HepG2 (cell line): Measurements from ENCODE around the gene CCL23. TPM values are rescaled to one million over a fixed set of nuclear protein-coding genes. Genes with fewer than 3 reads are reported as not detected.

Experiments
- ATF6 ChIP-seq: sonication (generic); formaldehyde crosslinking; conservative IDR thresholded peaks from 2 replicates; pipeline ENCODE4 v1.4.0; 2020; ENCODE audit warnings: missing genetic modification reagents
- CBX2 ChIP-seq, 2 experiments: fragments of 200-600 bp in 1 of 2; sonication (generic); formaldehyde crosslinking in 1 of 2; IDR thresholded peaks; 2 replicates each; pipeline versions ENCODE4 v1.7.0 to v1.8.1; 2018 to 2022; ENCODE audit warnings: low read depth in 2 of 2, low read length in 1 of 2, mild to moderate bottlenecking in 1 of 2, missing genetic modification reagents in 1 of 2
- CHCHD3 ChIP-seq: sonication (generic); formaldehyde crosslinking; IDR thresholded peaks from 2 replicates; pipeline ENCODE4 v1.8.0; 2022; ENCODE audit warnings: mild to moderate bottlenecking, missing genetic modification reagents, moderate library complexity
- GABPA ChIP-seq, 2 experiments: IDR thresholded peaks; 2 replicates each; pipeline ENCODE4 v1.6.1; 2011 to 2016; ENCODE audit warnings: low read depth in 2 of 2, low read length in 1 of 2, missing biosample characterization in 1 of 2, missing genetic modification characterization in 1 of 2
- GATAD2A ChIP-seq: IDR thresholded peaks from 2 replicates; pipeline ENCODE4 v1.6.1; 2016
- HCFC1 ChIP-seq: fragments of 150-350 bp; IDR thresholded peaks from 2 replicates; pipeline ENCODE4 v1.6.1; 2014; ENCODE audit warnings: low read depth, low read length
- LBX2 ChIP-seq: sonication (generic); formaldehyde crosslinking; IDR thresholded peaks from 2 replicates; pipeline ENCODE4 v1.5.0; 2020; ENCODE audit warnings: missing genetic modification reagents, mild to moderate bottlenecking, borderline replicate concordance
- MED1 ChIP-seq: sonication (generic); formaldehyde crosslinking; IDR thresholded peaks from 2 replicates; pipeline ENCODE4 v1.4.0; 2020; ENCODE audit warnings: missing genetic modification reagents
- MTERF4 ChIP-seq: sonication (generic); formaldehyde crosslinking; IDR thresholded peaks from 2 replicates; pipeline ENCODE4 v1.8.0; 2023; ENCODE audit warnings: mild to moderate bottlenecking, missing genetic modification reagents
- MTF1 ChIP-seq: sonication (generic); formaldehyde crosslinking; IDR thresholded peaks from 2 replicates; pipeline ENCODE4 v1.5.0; 2020; ENCODE audit warnings: missing genetic modification reagents
- NR3C1 ChIP-seq: sonication (generic); formaldehyde crosslinking; IDR thresholded peaks from 2 replicates; pipeline ENCODE4 v1.4.0; 2020; ENCODE audit warnings: missing genetic modification reagents
- RBFOX2 ChIP-seq: fragments of 200-400 bp; formaldehyde crosslinking; IDR thresholded peaks from 2 replicates; pipeline ENCODE4 v1.6.1; 2017; ENCODE audit warnings: low read depth, mild to moderate bottlenecking, low read length
- REPIN1 ChIP-seq: sonication (generic); formaldehyde crosslinking; IDR thresholded peaks from 2 replicates; pipeline ENCODE4 v1.8.0; 2022; ENCODE audit warnings: missing genetic modification reagents, low read depth, mild to moderate bottlenecking, borderline replicate concordance
- RXRA ChIP-seq: sonication (generic); formaldehyde crosslinking; IDR thresholded peaks from 2 replicates; pipeline ENCODE4 v1.5.1; 2020; ENCODE audit warnings: missing genetic modification reagents
- SOX13 ChIP-seq, 3 experiments: fragments of 450-650 bp in 1 of 3; sonication (generic) in 1 of 3; formaldehyde crosslinking in 1 of 3; IDR thresholded peaks in 2 of 3; conservative IDR thresholded peaks in 1 of 3; 2 replicates each; pipeline versions ENCODE4 v1.5.0 to v1.6.1; 2016 to 2020; ENCODE audit warnings: antibody characterized with exemption in 1 of 3, mild to moderate bottlenecking in 1 of 3, missing compliant biosample characterization in 1 of 3, missing genetic modification reagents in 1 of 3, moderate library complexity in 1 of 3
- SRSF1 ChIP-seq: fragments of 200-400 bp; formaldehyde crosslinking; optimal IDR thresholded peaks from 2 replicates; pipeline ENCODE3; 2017; ENCODE audit warnings: mild to moderate bottlenecking, low read depth, low read length, moderate library complexity
- TGIF2 ChIP-seq: IDR thresholded peaks from 2 replicates; pipeline ENCODE4 v1.6.1; 2016; ENCODE audit warnings: control low read depth, missing compliant biosample characterization
- ZMAT5 ChIP-seq: sonication (generic); formaldehyde crosslinking; IDR thresholded peaks from 2 replicates; pipeline ENCODE4 v1.5.0; 2020; ENCODE audit warnings: mild to moderate bottlenecking, low read depth, missing genetic modification reagents, borderline replicate concordance
- ZNF20 ChIP-seq: sonication (generic); formaldehyde crosslinking; IDR thresholded peaks from 2 replicates; pipeline ENCODE4 v1.4.0; 2020; ENCODE audit warnings: mild to moderate bottlenecking, moderate library complexity, missing genetic modification reagents
- ZNF280B ChIP-seq: sonication (generic); formaldehyde crosslinking; IDR thresholded peaks from 2 replicates; pipeline ENCODE4 v1.5.0; 2020; ENCODE audit warnings: missing genetic modification reagents, mild to moderate bottlenecking, borderline replicate concordance
- ZNF451 ChIP-seq: sonication (generic); formaldehyde crosslinking; IDR thresholded peaks from 2 replicates; pipeline ENCODE4 v1.5.0; 2020; ENCODE audit warnings: mild to moderate bottlenecking, missing genetic modification reagents
- ZNF512 ChIP-seq: sonication (generic); formaldehyde crosslinking; IDR thresholded peaks from 2 replicates; pipeline ENCODE4 v1.4.0; 2020; ENCODE audit warnings: mild to moderate bottlenecking, missing genetic modification reagents
- ZNF614 ChIP-seq: IDR thresholded peaks from 2 replicates; pipeline ENCODE4 v1.6.1; 2018; ENCODE audit warnings: missing biosample characterization, missing genetic modification reagents, inconsistent platforms, borderline replicate concordance
- ZNF7 ChIP-seq: IDR thresholded peaks from 2 replicates; pipeline ENCODE4 v1.6.1; 2016; ENCODE audit warnings: missing biosample characterization, missing genetic modification reagents
- polyA plus RNA-seq, 8 experiments: library from polyadenylated mRNA; depleted of rRNA in 3 of 8; stranded (reverse) in 7 of 8; unstranded in 1 of 8; fragments of >200 nt; fragmentation: Illumina TruSeq in 4 of 8; extraction: Trizol in 4 of 8; gene quantifications; 2 replicates each; pipeline versions ENCODE4 v1.2.1 to v1.2.3, GENCODE V29; 2011 to 2016; ENCODE audit warnings: low read depth in 4 of 8, missing spikeins in 1 of 8, mixed read lengths in 1 of 8; ENCODE audit not compliant: insufficient read depth in 1 of 8
- total RNA-seq, 5 experiments: library from RNA; depleted of rRNA; stranded (reverse); fragments of >200 nt; fragmentation: Illumina TruSeq; extraction: Trizol; gene quantifications; 2 replicates each; pipeline ENCODE4 v1.2.3, GENCODE V29; 2016; ENCODE audit warnings: low read depth in 1 of 5

CCL23 gene
- total and polyA plus RNA-seq, 2 of the 13 experiments (the other 11 are each of a cell fraction or from before 2014, with no cell fraction given), result not detected

- TF ChIP-seq ZNF512 (no peak), MTF1 (CRISPR knock-in tag) (no peak), MED1 (CRISPR knock-in tag) (no peak; the same call in 1 of the 2 replicates), ZNF614 (no peak), GABPA (IDR thresholded peaks at IDR 0.05; ENCODE audit: low read depth, low read length) (no peak), GABPA (CRISPR knock-in tag; IDR thresholded peaks at IDR 0.05; ENCODE audit: low read depth) (no peak; the same call in 1 of the 2 replicates), RBFOX2 (no peak), SOX13 (IDR thresholded peaks at IDR 0.05) (no peak), SOX13 (CRISPR knock-in tag; conservative IDR thresholded peaks at IDR 0.05 in 1 of 2, IDR thresholded peaks at IDR 0.05 in 1 of 2) (peak in 1 of 2 experiments; percentile 75; a peak in 2 of 4 replicates), NR3C1 (CRISPR knock-in tag) (no peak), ZNF20 (CRISPR knock-in tag) (no peak), REPIN1 (CRISPR knock-in tag) (no peak), TGIF2 (CRISPR knock-in tag) (no peak), ZMAT5 (no peak), HCFC1 (no peak), LBX2 (no peak), MTERF4 (CRISPR knock-in tag) (no peak), ZNF7 (CRISPR knock-in tag) (no peak), CHCHD3 (no peak), SRSF1 (no peak), ZNF280B (no peak), RXRA (peak; percentile 93; the same call in 1 of the 2 replicates), CBX2 (IDR thresholded peaks at IDR 0.05; ENCODE audit: low read depth, low read length) (no peak), CBX2 (CRISPR knock-in tag; IDR thresholded peaks at IDR 0.05; ENCODE audit: low read depth) (no peak), ATF6 (CRISPR knock-in tag) (no peak), GATAD2A (CRISPR knock-in tag) (peak; percentile 82), ZNF451 (no peak)
Observed at GRCh38 chr17:36000732-36001109, 17.1 kb downstream of the CCL23 start (continued).
